Keratinocyte (primary cell): ENCODE measurements around the gene SPZ1.

Source experiments
- EZH2 ChIP-seq: IDR thresholded peaks from one replicate; pipeline ENCODE4 v1.6.1; 2012; ENCODE audit warnings: inconsistent platforms, mild to moderate bottlenecking, low read length, moderate library complexity
- TF ChIP-seq, protein P1 (sequence below), 3 experiments: IDR thresholded peaks in 1 of 3; conservative IDR thresholded peaks in 1 of 3; optimal IDR thresholded peaks in 1 of 3; 2 replicates in 2 of 3; 3 replicates in 1 of 3; pipeline versions ENCODE3 to v1.5.1; 2011; ENCODE audit warnings: low read length in 3 of 3, mild to moderate bottlenecking in 3 of 3, moderate library complexity in 2 of 3, control low read depth in 1 of 3, inconsistent platforms in 1 of 3; ENCODE audit not compliant: insufficient read depth in 2 of 3; ENCODE audit errors: extremely low read depth in 1 of 3

DNA sequence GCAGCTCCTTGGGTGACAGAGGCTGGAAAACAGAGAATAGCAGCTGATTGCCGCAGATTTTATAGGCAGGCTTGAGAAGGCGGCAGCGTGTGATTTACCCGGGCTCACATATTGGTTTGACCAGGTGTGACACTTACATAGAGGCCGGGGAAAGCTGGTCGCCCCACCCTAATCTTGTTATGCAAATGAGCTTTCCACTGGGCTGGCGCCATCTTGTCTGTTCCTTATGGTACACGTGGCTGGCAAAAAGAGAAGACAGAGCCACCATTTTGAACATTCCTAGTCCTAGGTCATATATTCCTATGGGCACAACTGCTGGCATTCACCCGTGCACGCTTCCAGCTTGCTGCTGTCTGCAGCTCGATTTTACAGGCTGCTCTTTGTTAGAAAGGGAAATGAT lies 11.3 kb upstream of the SPZ1 start:
- TF ChIP-seq, protein P1, sequence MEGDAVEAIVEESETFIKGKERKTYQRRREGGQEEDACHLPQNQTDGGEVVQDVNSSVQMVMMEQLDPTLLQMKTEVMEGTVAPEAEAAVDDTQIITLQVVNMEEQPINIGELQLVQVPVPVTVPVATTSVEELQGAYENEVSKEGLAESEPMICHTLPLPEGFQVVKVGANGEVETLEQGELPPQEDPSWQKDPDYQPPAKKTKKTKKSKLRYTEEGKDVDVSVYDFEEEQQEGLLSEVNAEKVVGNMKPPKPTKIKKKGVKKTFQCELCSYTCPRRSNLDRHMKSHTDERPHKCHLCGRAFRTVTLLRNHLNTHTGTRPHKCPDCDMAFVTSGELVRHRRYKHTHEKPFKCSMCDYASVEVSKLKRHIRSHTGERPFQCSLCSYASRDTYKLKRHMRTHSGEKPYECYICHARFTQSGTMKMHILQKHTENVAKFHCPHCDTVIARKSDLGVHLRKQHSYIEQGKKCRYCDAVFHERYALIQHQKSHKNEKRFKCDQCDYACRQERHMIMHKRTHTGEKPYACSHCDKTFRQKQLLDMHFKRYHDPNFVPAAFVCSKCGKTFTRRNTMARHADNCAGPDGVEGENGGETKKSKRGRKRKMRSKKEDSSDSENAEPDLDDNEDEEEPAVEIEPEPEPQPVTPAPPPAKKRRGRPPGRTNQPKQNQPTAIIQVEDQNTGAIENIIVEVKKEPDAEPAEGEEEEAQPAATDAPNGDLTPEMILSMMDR (optimal IDR thresholded peaks at IDR 0.05 in 1 of 3, IDR thresholded peaks at IDR 0.05 in 1 of 3, conservative IDR thresholded peaks at IDR 0.05 in 1 of 3; ENCODE audit: extremely low read depth in 1 of 3, insufficient read depth in 2 of 3, low read length in 3 of 3), result no peak
- TF ChIP-seq EZH2, result no peak
